ENCODE results near the gene HRAS.
"Not testable (repeated sequence)": the region's sequence is repeated elsewhere in the genome, so short reads cannot be mapped to it uniquely, and the experiment has no call there.

The HRAS gene

GRCh38 chr11:532527-532985, 2.8 kb downstream of the HRAS start:
- no peak for DNase-seq

- DNase-seq, result no peak
Measured at GRCh38 chr11:531919-532526, 3.4 kb downstream of the HRAS start.

- DNase-seq, result no peak
Measured at GRCh38 chr11:530960-531831, 4.2 kb downstream of the HRAS start.

GRCh38 chr11:529728-530411, 5.5 kb downstream of the HRAS start:
- DNase-seq, result no peak

GRCh38 chr11:528815-529727, 6.3 kb downstream of the HRAS start:
- no peak for DNase-seq

GRCh38 chr11:528166-528814, 7.1 kb downstream of the HRAS start:
- no peak for DNase-seq

GRCh38 chr11:526192-526591, 9.2 kb downstream of the HRAS start:
- no peak for DNase-seq

- no peak for DNase-seq
Measured at GRCh38 chr11:521177-521688, 14.1 kb downstream of the HRAS start.

GRCh38 chr11:520428-521176, 14.8 kb downstream of the HRAS start:
- DNase-seq, result no peak

- DNase-seq, result no peak
Measured at GRCh38 chr11:518463-519202, 16.7 kb downstream of the HRAS start.

GRCh38 chr11:516918-517685, 18.3 kb downstream of the HRAS start:
- not testable (repeated sequence) for DNase-seq

- DNase-seq, result no peak
Measured at GRCh38 chr11:516400-516799, 19.0 kb downstream of the HRAS start.

GRCh38 chr11:515131-515530, 20.2 kb downstream of the HRAS start:
- no peak for DNase-seq

- DNase-seq, result no peak
Measured at GRCh38 chr11:514606-515005, 20.8 kb downstream of the HRAS start.

GRCh38 chr11:512761-513595, 22.4 kb downstream of the HRAS start:
- no peak for DNase-seq

- no peak for DNase-seq
Measured at GRCh38 chr11:508956-509355, 26.4 kb downstream of the HRAS start.

GRCh38 chr11:507727-508515, 27.5 kb downstream of the HRAS start:
- no peak for DNase-seq

Measured in NCI-H446 (cell line).